GM12878 (cell line): Measurements from ENCODE around the gene GP9. TPM values are rescaled to one million over a fixed set of nuclear protein-coding genes. Genes with fewer than 3 reads are reported as not detected.

Experiments
- ATAC-seq: fragments of 200-7000 bp; cut with Tn5 transposase; 3 replicates; pipeline ENCODE4 v1.9.1; 2020; ENCODE audit warnings: mild to moderate bottlenecking, moderate library complexity
- BruUV-seq: library from RNA; stranded (reverse); fragments of 400-500 nt; replicated peaks from 2 replicates; lab custom pipeline; 2021; lab: Mats Ljungman, UMichigan
- CTCF ChIA-PET: fragments of 300-600 bp; sonication (Branson Sonifier 250); formaldehyde crosslinking; extraction: SDS; loops from one replicate; lab custom pipeline; 2021; ENCODE audit warnings: inconsistent platforms; lab: Yijun Ruan, JAX
- POLR2A ChIA-PET: fragments of 350-600 bp; formaldehyde crosslinking; extraction: SDS; loops from one replicate; lab custom pipeline; 2021; ENCODE audit warnings: inconsistent platforms; lab: Charles Lee
- RAD21 ChIA-PET: fragments of 300-600 bp; sonication (Branson Sonifier 250); formaldehyde crosslinking; loops from one replicate; lab custom pipeline; 2023; ENCODE audit warnings: antibody characterized with exemption; ENCODE audit not compliant: unreplicated experiment; lab: Charles Lee
- SMC1A ChIA-PET: fragments of 300-600 bp; sonication (Branson Sonifier 250); formaldehyde crosslinking; loops from one replicate; lab custom pipeline; 2023; ENCODE audit not compliant: unreplicated experiment, uncharacterized antibody; lab: Charles Lee
- DNase-seq: peaks from one replicate; pipeline ENCODE4 v3.0.0-alpha.2; 2011; ENCODE audit warnings: low read depth, low spot score
- FAIRE-seq: peaks from 3 replicates; lab custom pipeline; 2011; peaks lifted over from hg19 to GRCh38; lab: Jason Lieb, UNC
- H2AFZ ChIP-seq: 2 replicates; pipeline ENCODE4 v1.6.0; 2011; ENCODE audit warnings: low read depth, low read length, control low read depth; ENCODE audit not compliant: control insufficient read depth
- H3K27ac ChIP-seq: 2 replicates; pipeline ENCODE4 v1.5.1; 2011; ENCODE audit warnings: control low read depth; ENCODE audit not compliant: control insufficient read depth, insufficient read depth
- H3K27me3 ChIP-seq, 2 experiments: replicated peaks in 1 of 2; 2 replicates each; pipeline versions ENCODE4 v1.6.0 to v1.6.1; 2011; ENCODE audit warnings: low read length in 1 of 2; ENCODE audit not compliant: control insufficient read depth in 2 of 2, insufficient read depth in 2 of 2
- H3K36me3 ChIP-seq, 2 experiments: 2 replicates each; pipeline ENCODE4 v1.5.1; 2011; ENCODE audit warnings: low read length in 1 of 2; ENCODE audit not compliant: control insufficient read depth in 2 of 2, insufficient read depth in 2 of 2
- H3K4me1 ChIP-seq: 2 replicates; pipeline ENCODE4 v1.6.1; 2011; ENCODE audit warnings: mild to moderate bottlenecking, low read length, moderate library complexity, mixed read lengths; ENCODE audit not compliant: control insufficient read depth, insufficient read depth
- H3K4me2 ChIP-seq: 2 replicates; pipeline ENCODE4 v1.6.0; 2011; ENCODE audit warnings: control low read depth; ENCODE audit not compliant: control insufficient read depth, insufficient read depth
- H3K4me3 ChIP-seq: fragments of 200-600 bp; sonication (generic); 2 replicates; pipeline ENCODE4 v1.5.1; 2016
- H3K79me2 ChIP-seq: 2 replicates; pipeline ENCODE4 v1.6.0; 2011; ENCODE audit warnings: low read length; ENCODE audit not compliant: control insufficient read depth, insufficient read depth
- H3K9ac ChIP-seq: 2 replicates; pipeline ENCODE4 v1.8.0; 2011; ENCODE audit warnings: low read length, control low read depth, mixed read lengths; ENCODE audit not compliant: control insufficient read depth, insufficient read depth
- H3K9me3 ChIP-seq: replicated peaks from 3 replicates; pipeline ENCODE4 v1.5.1; 2011; ENCODE audit warnings: mild to moderate bottlenecking, low read length; ENCODE audit not compliant: control insufficient read depth, insufficient read depth
- H4K20me1 ChIP-seq: 2 replicates; pipeline ENCODE4 v1.6.0; 2011; ENCODE audit not compliant: control insufficient read depth, insufficient read depth
- CEBPB ChIP-seq, 2 experiments: fragments of 150-350 bp in 1 of 2; IDR thresholded peaks; 2 replicates each; pipeline ENCODE4 v1.6.1; 2012 to 2014; ENCODE audit warnings: low read depth in 2 of 2, low read length in 2 of 2, borderline replicate concordance in 1 of 2, inconsistent platforms in 1 of 2
- CHD1 ChIP-seq: IDR thresholded peaks from 2 replicates; pipeline ENCODE4 v1.6.1; 2012; ENCODE audit warnings: low read depth, low read length, improper control_type of control experiment
- EGR1 ChIP-seq, 2 experiments: IDR thresholded peaks; 1 replicate in 1 of 2; 2 replicates in 1 of 2; pipeline ENCODE4 v1.6.1; 2011 to 2012; ENCODE audit warnings: low read depth in 2 of 2, low read length in 2 of 2, borderline replicate concordance in 1 of 2, mild to moderate bottlenecking in 1 of 2, moderate library complexity in 1 of 2
- HSF1 ChIP-seq: fragments of 150-350 bp; IDR thresholded peaks from 2 replicates; pipeline ENCODE4 v1.6.1; 2014; ENCODE audit warnings: mild to moderate bottlenecking, low read depth, low read length
- IRF5 ChIP-seq: fragments of 450-650 bp; IDR thresholded peaks from 2 replicates; pipeline ENCODE4 v1.6.1; 2017; ENCODE audit warnings: borderline replicate concordance
- JUND ChIP-seq: IDR thresholded peaks from 2 replicates; pipeline ENCODE4 v1.6.1; 2012; ENCODE audit warnings: low read depth, mild to moderate bottlenecking, low read length, improper control_type of control experiment, moderate library complexity
- MTA2 ChIP-seq: fragments of 450-650 bp; IDR thresholded peaks from 2 replicates; pipeline ENCODE4 v1.6.1; 2016; ENCODE audit warnings: low read depth, mild to moderate bottlenecking, moderate library complexity
- NR2C1 ChIP-seq: fragments of 450-650 bp; IDR thresholded peaks from 2 replicates; pipeline ENCODE4 v1.6.1; 2017; ENCODE audit warnings: antibody characterized with exemption, mild to moderate bottlenecking, moderate library complexity
- PAX8 ChIP-seq: fragments of 450-650 bp; IDR thresholded peaks from 2 replicates; pipeline ENCODE4 v1.6.1; 2017; ENCODE audit warnings: mild to moderate bottlenecking, moderate library complexity
- RAD51 ChIP-seq: fragments of 450-650 bp; IDR thresholded peaks from 2 replicates; pipeline ENCODE4 v1.6.1; 2016; ENCODE audit warnings: moderate library complexity, mild to moderate bottlenecking, inconsistent platforms
- RCOR1 ChIP-seq: conservative IDR thresholded peaks from 2 replicates; pipeline ENCODE4 v1.6.1; 2012; ENCODE audit warnings: low read depth, low read length, improper control_type of control experiment
- TCF7 ChIP-seq: IDR thresholded peaks from 2 replicates; pipeline ENCODE4 v1.6.1; 2014; ENCODE audit warnings: antibody characterized with exemption, borderline replicate concordance
- USF2 ChIP-seq: IDR thresholded peaks from 2 replicates; pipeline ENCODE4 v1.6.1; 2011; ENCODE audit warnings: low read depth, low read length, improper control_type of control experiment, borderline replicate concordance
- ZBTB33 ChIP-seq: fragments of 450-650 bp; IDR thresholded peaks from 2 replicates; pipeline ENCODE4 v1.6.1; 2017; ENCODE audit warnings: mild to moderate bottlenecking
- ZNF217 ChIP-seq: fragments of 450-650 bp; IDR thresholded peaks from 2 replicates; pipeline ENCODE4 v1.6.1; 2017; ENCODE audit warnings: antibody characterized with exemption, mild to moderate bottlenecking
- ZNF384 ChIP-seq: IDR thresholded peaks from 2 replicates; pipeline ENCODE4 v1.6.1; 2012; ENCODE audit warnings: low read depth, mild to moderate bottlenecking, low read length, improper control_type of control experiment, borderline replicate concordance
- WGBS: methylation state at CpG from one replicate; pipeline ENCODE4 v1.1.6; 2016; ENCODE audit warnings: low lambda C conversion rate; ENCODE audit not compliant: insufficient replicate concordance, insufficient coverage; ENCODE audit errors: missing lambda C conversion rate; 5-methylcytosine and 5-hydroxymethylcytosine counted together
- in situ Hi-C: fragments of 300-500 bp; cut with MboI; formaldehyde crosslinking; loops from 9 replicates; pipeline ENCODE4 v1.14.3; 2018; ENCODE audit warnings: mixed read lengths
- intact Hi-C: fragments of 100-400 bp; cut with micrococcal nuclease; formaldehyde crosslinking; loops from one replicate; pipeline ENCODE4 v1.14.2; 2022; ENCODE audit not compliant: unreplicated experiment
- polyA plus RNA-seq, 11 experiments: library from polyadenylated mRNA; depleted of rRNA in 4 of 11; unstranded in 6 of 11; stranded (reverse) in 5 of 11; fragments of >200 nt; fragmentation: Nextera tagmentation in 4 of 11; fragmentation: Illumina TruSeq in 1 of 11; extraction: Ambion mirVana in 4 of 11; extraction: Trizol in 1 of 11; gene quantifications; 1 replicate in 1 of 11; 2 replicates in 10 of 11; pipeline versions ENCODE4 v1.2.1 to v1.2.3, GENCODE V29; 2011 to 2016; ENCODE audit warnings: inconsistent platforms in 2 of 11, missing spikeins in 2 of 11, low read depth in 1 of 11
- total RNA-seq, 4 experiments: library from RNA; depleted of rRNA in 3 of 4; stranded (reverse); fragments of >200 nt in 3 of 4; fragmentation: Illumina TruSeq in 1 of 4; extraction: Trizol in 1 of 4; gene quantifications; 2 replicates each; pipeline versions ENCODE4 v1.2.1 to v1.2.3, GENCODE V29; 2013 to 2021

The GP9 gene
- total and polyA plus RNA-seq, 10 of the 15 experiments (the other 5 are each of a cell fraction or from before 2014, with no cell fraction given) = 0.15 TPM; not detected in 9

GRCh38 chr3:129078510-129078909 is 17.9 kb downstream of the GP9 start (continued):
- no peak for TF ChIP-seq CEBPB (IDR thresholded peaks at IDR 0.05; ENCODE audit: borderline replicate concordance in 1 of 2, low read depth in 2 of 2, low read length in 2 of 2)
- no peak for TF ChIP-seq RCOR1
- no peak for TF ChIP-seq PAX8
- no peak for TF ChIP-seq ZNF384
- TF ChIP-seq TCF7 = no peak
- no peak for TF ChIP-seq HSF1

GRCh38 chr3:129081503-129081902 is 20.9 kb downstream of the GP9 start:
- intact Hi-C loops (no loop called here), in situ Hi-C loops (no loop called here)
- Histone ChIP-seq H3K4me3 (no peak overlapping the region), H3K4me1 (no peaks in the 10 kb centered on the region), H3K9ac (no peak overlapping the region), H3K9me3 (no peaks in the 10 kb centered on the region), H2AFZ (no peak overlapping the region), H3K4me2 (no peak overlapping the region), H3K27ac (no peak overlapping the region), H3K79me2 (no peaks in the 10 kb centered on the region), H4K20me1 (no peaks in the 10 kb centered on the region), H3K27me3 (no peaks in the 10 kb centered on the region), H3K36me3 (no peaks in the 10 kb centered on the region)
- ChIA-PET POLR2A (no interaction called here), RAD21 (no interaction called here), SMC1A (no interaction called here), CTCF (interaction anchor here (1.8 kb wide), 1 partner anchor 111 kb away, joined by 6 read pairs; no protein-coding TSS in a partner anchor)
- ATAC-seq = no peak
- DNase-seq = no peak
- BruUV-seq = no TSS peak
- 64% methylated on average over 8 of the region's 8 CpGs for WGBS
- no peak for FAIRE-seq
- no peak for TF ChIP-seq TCF7
- no peak for TF ChIP-seq CHD1
- TF ChIP-seq MTA2 = no peak
- no peak for TF ChIP-seq HSF1
- no peak for TF ChIP-seq JUND
- TF ChIP-seq RAD51 = no peak
- TF ChIP-seq ZNF384 = no peak
- no peak for TF ChIP-seq USF2
- no peak for TF ChIP-seq ZBTB33
- no peak for TF ChIP-seq IRF5
- TF ChIP-seq NR2C1 = no peak
- no peak for TF ChIP-seq EGR1 (IDR thresholded peaks at IDR 0.05; ENCODE audit: borderline replicate concordance in 1 of 2, low read depth in 2 of 2, low read length in 2 of 2)
- TF ChIP-seq ZNF217 = no peak
